T-helper 22 cell (primary cell): ENCODE measurements around the gene NRSN2.
A peak's percentile ranks its signal among the peaks of the same experiment; 100 is the strongest.
"Not testable (repeated sequence)": the region's sequence is repeated elsewhere in the genome, so short reads cannot be mapped to it uniquely, and the experiment has no call there.

Experiments used
- DNase-seq: peaks from one replicate; pipeline ENCODE4 v3.0.0-alpha.2; 2020; ENCODE audit warnings: low read depth

Gene NRSN2

DNA sequence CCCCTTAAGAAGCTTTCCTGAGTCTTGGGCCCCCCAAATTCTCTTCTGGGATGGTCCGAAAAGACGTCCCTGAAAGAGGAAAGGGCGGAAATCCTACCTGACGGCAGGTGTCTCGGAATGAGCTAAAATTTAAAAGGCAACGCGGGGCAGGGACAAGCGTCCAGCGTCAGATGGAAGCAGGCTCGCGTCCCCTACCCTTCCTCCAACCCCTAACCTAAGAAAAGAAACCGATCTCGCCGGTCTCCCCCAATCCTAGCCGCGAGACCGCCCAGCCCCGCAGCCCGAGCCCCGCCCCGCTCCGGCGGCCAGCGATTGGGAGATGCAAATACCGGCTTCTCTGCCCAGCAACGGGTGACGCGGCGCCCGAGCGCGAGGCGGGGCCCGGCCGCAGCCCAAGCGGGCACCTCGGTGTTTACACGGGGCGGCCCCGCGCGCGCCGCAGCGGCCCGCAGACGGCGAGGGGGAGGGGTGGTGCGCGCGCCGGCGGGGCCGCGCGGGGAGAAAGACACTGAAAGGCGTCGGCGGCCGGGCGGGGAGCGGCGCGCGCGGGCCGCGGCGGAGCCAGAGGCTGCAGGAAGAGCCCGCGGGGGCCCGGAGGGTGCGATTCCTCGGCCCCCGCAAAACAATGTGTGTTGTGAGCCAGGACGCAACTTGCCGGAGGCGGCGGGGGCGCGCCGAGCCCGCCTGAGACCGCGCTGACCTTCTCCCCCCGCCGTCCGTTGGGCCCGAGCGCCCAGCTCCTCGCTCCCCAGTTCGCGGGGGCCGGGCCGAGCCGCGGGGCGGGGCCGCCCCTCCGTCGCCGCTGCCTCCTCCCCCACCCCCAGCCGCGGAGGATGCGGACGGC is 21.6 kb upstream of the NRSN2 start, which contains the start of gene SOX12:
Gene SOX12 (plus strand): TSS at position 508 of the 844 bp plus-strand sequence. CDS start 373 bp downstream, outside the sequence.
- peak; percentile 93 for DNase-seq

DNA sequence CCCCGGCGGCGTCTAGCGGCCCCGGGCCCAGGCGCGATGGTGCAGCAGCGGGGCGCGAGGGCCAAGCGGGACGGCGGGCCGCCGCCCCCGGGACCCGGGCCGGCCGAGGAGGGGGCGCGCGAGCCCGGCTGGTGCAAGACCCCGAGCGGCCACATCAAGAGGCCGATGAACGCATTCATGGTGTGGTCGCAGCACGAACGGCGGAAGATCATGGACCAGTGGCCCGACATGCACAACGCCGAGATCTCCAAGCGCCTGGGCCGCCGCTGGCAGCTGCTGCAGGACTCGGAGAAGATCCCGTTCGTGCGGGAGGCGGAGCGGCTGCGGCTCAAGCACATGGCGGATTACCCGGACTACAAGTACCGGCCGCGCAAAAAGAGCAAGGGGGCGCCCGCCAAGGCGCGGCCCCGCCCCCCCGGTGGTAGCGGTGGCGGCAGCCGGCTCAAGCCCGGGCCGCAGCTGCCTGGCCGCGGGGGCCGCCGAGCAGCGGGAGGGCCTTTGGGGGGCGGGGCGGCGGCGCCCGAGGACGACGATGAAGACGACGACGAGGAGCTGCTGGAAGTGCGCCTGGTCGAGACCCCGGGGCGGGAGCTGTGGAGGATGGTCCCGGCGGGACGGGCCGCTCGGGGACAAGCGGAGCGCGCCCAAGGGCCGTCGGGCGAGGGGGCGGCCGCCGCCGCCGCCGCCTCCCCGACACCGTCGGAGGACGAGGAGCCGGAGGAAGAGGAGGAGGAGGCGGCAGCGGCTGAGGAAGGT is 20.8 kb upstream of the NRSN2 start:
- peak; percentile 16 for DNase-seq

DNA sequence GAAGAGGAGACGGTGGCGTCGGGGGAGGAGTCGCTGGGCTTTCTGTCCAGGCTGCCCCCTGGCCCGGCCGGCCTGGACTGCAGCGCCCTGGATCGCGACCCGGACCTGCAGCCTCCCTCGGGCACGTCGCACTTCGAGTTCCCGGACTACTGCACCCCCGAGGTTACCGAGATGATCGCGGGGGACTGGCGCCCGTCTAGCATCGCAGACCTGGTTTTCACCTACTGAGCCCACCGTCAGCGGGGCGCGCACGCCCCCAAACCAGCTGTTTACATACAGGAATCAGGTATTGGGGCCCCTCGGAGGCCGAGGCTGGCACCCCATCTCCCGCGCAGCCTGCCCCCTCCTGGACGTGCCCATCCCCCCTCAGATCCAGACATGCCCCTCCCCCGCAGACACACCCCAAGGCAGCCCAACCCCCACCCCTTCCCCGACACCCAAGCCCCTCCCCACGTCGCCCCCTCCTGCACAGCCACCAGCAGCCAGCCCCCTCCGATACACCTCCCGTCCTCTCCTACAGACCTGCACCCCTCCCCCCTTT is 20.2 kb upstream of the NRSN2 start:
- no peak for DNase-seq

GRCh38 chr20:327186-328026 is 19.5 kb upstream of the NRSN2 start:
- DNase-seq, result peak; percentile 61

GRCh38 chr20:328027-328974 is 18.6 kb upstream of the NRSN2 start:
- no peak for DNase-seq

DNA sequence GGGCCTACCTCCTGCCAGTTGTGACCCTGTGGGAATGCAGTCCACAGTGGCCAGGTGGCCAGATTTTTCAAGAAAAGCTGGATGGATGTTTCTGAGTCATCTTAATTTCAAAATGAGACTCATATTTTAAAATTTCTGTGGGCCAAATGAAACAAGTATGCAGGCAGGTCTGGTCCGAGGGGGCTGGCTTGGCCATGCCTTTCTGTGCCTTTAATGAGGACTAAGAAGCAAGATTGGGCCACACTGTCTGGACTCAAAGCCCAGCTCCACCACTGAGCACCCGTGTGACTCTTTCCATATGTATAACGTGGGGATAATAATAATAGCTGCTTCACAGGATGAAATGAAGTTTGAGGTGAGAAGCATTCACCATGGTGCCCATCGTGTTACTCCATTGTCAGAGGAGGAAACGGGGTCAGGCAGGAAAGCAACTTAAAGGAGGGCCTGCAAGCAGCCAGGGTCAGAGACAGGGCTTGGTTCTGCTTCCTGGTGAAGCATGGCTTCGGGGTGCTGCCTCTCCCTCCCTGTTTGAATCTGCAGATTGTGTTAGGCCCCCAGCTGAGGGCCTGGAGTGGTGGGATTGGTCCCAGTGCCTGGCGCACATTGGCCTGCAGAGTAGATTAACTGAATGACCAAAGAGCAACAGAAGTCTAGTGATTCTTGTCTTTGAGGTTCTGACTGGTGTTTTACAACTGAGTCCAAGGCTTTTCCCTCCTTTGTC is 17.8 kb upstream of the NRSN2 start:
- DNase-seq, result no peak

GRCh38 chr20:329851-330232 is 17.1 kb upstream of the NRSN2 start:
- no peak for DNase-seq

DNA sequence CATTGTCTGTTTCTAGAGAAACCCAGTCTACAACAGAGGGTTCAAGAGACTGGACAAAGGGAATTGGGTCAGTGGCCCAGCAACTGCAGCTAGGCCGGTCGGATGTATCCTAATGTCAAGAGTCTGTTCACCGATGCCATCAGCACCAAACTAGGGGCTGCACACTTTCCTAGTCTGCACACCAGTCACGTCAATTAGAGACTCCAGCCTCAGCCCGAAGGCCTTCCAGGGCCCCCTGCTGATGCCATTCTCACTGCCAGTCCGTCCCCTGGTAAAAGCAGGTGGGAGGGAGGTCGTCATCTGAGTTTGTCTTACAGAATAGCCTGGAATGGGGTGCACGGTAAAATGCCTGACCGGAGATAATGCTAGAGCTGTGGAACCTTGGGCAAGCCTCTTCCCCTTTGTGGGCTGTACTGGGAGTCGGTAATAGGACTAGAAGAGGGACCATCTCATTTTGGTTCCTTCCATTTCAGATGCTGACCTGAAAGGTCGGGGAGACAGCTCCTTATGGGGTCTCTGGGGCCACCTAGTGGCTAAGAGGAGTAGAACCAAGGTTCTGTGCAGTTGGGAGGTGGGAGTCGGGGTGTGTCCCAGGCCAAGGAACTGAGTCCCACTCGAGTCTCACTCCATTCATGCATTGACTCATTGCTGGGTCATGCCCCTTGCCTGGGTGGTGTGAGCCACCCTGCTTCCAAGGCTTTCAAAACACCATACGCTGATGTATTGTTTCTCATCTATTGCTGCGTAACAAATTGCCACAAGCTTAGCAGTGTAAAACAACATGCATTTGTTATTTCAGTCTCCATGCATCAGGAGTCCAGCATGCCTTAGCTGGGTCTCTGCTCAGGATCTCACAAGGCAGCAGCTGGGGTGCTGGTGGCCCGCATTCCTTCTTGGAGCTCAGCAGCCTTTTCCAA is 16.4 kb upstream of the NRSN2 start:
- peak; percentile 24 for DNase-seq

- no peak for DNase-seq
These were observed 12.3 kb upstream of the NRSN2 start for GRCh38 chr20:334578-334977.

GRCh38 chr20:336040-336439 is 10.9 kb upstream of the NRSN2 start:
- DNase-seq, result not testable (repeated sequence)

- no peak for DNase-seq
These were observed 5.2 kb upstream of the NRSN2 start for GRCh38 chr20:341682-342081.

DNA sequence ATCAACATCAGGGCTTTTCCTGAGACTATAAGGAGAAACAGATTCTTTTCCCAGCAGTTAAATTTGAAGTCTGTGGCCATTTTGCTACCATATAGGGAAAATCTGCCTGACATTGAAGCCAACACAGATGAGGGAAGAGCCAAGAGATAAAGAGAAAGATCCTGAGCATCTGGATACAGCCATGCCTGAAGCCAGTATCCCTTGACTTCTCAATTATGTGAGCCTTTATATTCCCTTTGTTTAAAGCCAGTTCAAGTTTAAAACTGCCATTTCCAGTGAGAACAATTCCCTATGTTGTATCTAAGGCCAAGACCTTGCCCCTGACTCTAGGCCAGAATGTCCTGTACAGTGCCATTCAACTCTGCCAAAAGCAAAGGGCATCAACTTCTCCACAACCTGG is 3.8 kb upstream of the NRSN2 start:
- no peak for DNase-seq

GRCh38 chr20:346033-346639 is 775 bp upstream of the NRSN2 start:
- DNase-seq, result no peak

GRCh38 chr20:347317-347639 is 367 bp downstream of the NRSN2 start:
- no peak for DNase-seq

DNA sequence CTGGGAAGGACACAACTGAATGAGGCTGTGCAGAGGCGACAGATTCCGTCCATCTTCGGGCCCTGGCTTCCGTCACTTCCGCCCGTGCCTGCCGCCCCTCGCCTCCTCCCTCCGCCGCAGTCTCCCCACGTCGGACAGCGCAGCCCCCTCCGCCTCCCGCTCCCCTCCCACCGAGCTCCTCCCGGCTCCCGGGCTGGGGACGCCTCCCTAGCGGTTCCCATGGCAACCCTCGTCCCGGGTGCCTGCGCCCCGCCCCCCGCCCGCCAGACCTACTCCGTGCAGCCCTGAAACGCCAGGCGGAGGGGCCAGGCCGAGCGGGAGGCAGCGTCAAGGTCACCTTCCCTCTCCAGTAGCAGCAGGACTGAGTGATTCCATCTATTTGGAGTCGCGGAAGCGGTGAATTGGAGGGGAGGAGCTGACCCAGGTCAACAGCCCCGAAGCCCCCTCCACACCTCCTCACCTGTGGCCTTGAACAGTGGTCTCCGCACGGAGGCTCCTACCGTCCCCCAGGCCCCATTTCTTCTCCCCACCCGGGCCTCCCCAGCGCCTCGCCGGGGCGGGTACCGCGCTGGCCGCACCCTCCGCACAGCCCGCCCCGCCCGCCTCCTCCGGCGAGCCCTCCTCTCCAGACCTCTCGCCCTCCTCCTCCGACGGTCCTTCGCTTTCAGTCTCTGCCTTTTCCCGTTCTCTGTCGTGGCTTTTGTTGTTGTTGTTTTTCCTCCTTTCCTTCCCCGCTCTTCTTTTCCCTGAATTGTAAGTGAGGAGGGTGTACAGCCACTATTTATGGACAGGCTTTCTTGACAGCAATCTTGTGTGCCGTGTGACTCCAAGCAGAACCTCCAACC is 951 bp downstream of the NRSN2 start:
- DNase-seq, result peak; percentile 49

GRCh38 chr20:348972-349841 is 2.3 kb downstream of the NRSN2 start:
- DNase-seq, result no peak

- no peak for DNase-seq
These were observed 6.3 kb downstream of the NRSN2 start for GRCh38 chr20:353166-353565.
